Fibroblast of upper back skin (primary cell): ENCODE results near the gene MCTP2.

Experiments used
- DNase-seq: peaks from one replicate; pipeline ENCODE4 v3.0.0-alpha.2; 2013

MCTP2 gene

GRCh38 chr15:94312946-94313345 is 81.6 kb downstream of the MCTP2 start:
- peak; percentile 62 for DNase-seq

- no peak for DNase-seq
Observed at GRCh38 chr15:94314639-94315038, 83.3 kb downstream of the MCTP2 start.

- DNase-seq = no peak
Observed at GRCh38 chr15:94317211-94317610, 85.8 kb downstream of the MCTP2 start.

- peak; percentile 58 for DNase-seq
Observed at GRCh38 chr15:94322141-94322540, 90.8 kb downstream of the MCTP2 start.

GRCh38 chr15:94323076-94323475 is 91.7 kb downstream of the MCTP2 start:
- no peak for DNase-seq

GRCh38 chr15:94324117-94324826 is 92.9 kb downstream of the MCTP2 start:
- DNase-seq = peak; percentile 61

- DNase-seq = no peak
Observed at GRCh38 chr15:94324835-94325767, 93.7 kb downstream of the MCTP2 start.

GRCh38 chr15:94327356-94327936 is 96.1 kb downstream of the MCTP2 start:
- DNase-seq = peak; percentile 39

DNA sequence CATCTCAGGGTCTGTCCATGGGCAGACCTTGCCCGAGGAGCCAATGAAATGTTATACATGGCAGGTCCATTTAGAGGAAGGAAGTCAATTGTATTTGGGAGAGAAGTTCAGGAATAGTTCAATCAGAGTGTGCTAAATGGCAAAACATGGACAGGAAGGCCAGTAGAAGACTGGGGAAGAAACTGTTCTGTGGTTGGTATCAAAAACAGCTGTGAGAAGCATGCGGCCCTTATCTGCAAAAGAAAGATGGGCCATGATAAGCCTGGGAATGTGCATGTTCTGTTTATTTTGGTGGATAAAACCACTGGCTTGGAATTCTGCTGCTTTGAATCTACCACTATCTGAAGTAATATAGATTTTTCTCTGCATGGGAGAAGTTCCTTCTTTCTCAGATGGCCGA is 100.4 kb downstream of the MCTP2 start:
- DNase-seq = no peak

DNA sequence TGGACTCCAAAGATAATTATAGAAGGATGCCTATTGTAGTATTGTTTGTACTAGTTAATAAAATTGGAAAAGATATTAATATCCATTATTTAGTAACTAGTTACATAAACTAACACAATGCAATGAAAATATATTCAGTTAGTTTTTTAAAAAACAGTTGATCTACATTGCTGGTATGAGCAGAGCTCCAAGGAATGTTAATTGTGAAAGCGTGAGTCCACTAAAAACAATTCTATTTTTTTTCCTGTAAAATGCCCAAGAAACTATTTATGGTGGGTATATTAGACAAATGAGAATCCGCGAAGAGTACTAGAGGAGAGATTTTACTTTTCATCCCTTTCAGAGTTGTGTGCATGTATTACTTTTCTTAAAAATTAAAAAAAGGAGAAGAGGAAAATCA is 104.3 kb downstream of the MCTP2 start:
- DNase-seq = no peak

GRCh38 chr15:94336817-94337467 is 105.6 kb downstream of the MCTP2 start:
- DNase-seq = no peak

GRCh38 chr15:94338243-94338846 is 107.0 kb downstream of the MCTP2 start:
- no peak for DNase-seq

GRCh38 chr15:94346282-94346681 is 114.9 kb downstream of the MCTP2 start:
- DNase-seq = peak; percentile 23

GRCh38 chr15:94348084-94348483 is 116.7 kb downstream of the MCTP2 start:
- DNase-seq = no peak

DNA sequence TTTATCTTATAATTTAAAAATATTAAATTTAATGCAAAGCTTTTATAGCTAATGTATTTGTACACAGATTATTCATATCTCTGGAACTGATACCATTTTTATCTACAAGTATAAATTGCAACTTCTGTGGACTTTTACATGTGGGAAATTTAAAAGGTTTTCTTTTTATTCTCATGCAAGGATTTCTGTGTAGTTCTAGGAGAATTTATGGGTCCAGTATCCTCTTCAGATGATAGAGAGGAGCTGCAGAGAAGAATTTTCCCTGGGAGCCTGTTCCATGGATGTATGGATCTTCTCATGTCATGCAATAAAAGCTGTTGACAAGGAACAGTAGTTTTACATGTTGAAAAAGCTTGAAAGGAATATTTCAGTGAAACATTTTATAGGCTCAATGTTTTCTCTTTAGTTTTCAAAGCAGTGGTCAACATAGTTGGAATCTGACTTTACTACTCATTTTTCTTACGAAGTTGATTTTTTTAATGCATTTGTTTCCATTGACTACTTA is 119.7 kb downstream of the MCTP2 start:
- no peak for DNase-seq

DNA sequence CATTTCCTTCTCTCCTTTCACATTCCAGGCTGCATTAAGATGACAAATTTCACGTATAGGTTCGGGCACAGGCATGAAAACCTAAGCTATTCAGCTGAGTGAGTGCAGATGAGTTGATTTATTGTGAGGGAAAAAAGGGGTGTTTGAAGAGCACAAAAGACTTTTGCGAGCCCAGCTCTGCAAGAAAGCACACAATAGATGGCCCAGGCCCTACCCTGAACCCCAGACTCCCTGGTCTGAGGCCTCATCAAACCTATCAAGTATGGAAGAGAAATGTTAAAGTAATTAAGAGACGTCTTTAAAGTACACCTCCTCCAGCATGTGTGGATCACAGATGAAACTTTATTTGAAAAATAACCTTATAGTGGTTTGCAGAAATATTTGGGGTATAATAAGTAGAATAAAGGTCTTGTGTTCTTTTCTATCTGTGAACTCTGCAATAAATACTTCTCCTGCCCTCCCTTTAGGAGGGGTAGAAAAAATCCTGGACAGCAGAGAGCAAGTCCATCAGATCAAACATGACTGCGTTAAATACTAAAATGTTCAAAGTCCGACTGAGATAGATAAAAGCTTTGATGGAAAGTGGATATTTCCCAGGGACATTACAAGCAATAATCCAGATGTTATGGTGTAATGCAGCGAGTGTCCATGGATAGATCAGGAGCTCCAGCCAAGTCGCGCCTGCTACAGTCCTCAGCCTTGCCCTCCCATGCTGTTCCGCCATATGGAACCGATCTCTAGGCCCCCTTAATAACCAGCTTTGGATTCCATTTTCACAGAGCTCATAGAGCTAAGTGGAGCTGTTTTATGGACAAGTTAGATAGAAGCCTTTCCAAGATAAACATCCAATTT is 121.5 kb downstream of the MCTP2 start:
- peak; percentile 55 for DNase-seq

DNA sequence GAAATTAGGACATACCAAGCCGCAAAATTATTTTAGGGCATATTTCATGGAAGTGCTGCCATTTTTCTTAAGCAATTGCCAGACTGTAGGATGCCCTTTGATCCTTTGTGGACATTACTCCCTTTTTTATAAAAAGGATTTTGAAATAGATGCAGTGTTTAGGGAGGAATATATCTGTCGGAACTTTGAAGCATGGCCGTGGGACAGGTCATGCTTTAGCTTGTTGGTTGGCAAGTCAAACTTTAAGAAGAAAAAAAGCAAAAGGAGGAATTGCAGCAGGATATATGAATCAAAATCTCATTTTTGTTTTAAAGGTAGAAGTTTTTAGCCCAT is 122.1 kb downstream of the MCTP2 start:
- no peak for DNase-seq

DNA sequence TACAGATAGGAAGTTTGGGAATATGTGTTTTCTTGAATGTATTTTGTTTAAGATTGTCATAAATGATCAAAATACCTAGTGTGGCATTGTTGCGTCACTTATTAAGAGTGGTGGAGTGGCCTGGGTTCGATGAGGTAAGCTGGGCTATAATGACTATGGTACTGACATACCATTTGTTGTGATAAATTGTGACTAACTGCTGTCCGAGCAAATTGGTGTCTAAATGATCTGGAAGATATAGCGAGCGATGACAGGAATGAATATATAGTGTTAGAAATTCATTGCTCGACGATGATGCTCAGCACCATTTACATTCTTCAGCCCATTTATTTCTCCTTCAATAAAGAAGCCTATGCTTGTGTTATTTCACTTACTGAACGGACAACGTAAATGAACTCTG is 123.3 kb downstream of the MCTP2 start:
- no peak for DNase-seq

- DNase-seq = no peak
Observed at GRCh38 chr15:94359716-94360115, 128.4 kb downstream of the MCTP2 start.

- DNase-seq = no peak
Observed at GRCh38 chr15:94360251-94360685, 128.9 kb downstream of the MCTP2 start.

GRCh38 chr15:94362385-94363092 is 131.2 kb downstream of the MCTP2 start:
- DNase-seq = no peak
